T-helper 1 cell treated with Interleukin-12 subunit alpha and Interleukin-12 subunit beta and Interleukin-4 antibody, amounts not matched to agents 30 ng/mL and 1 ng/mL, for 36 hours (primary cell): ENCODE results near the gene LCK. TPM values are rescaled to one million over a fixed set of nuclear protein-coding genes. Genes with fewer than 3 reads are reported as not detected.
"Not testable (repeated sequence)": the region's sequence is repeated elsewhere in the genome, so short reads cannot be mapped to it uniquely, and the experiment has no call there.

Experiments
- intact Hi-C: fragments of 100-400 bp; cut with micrococcal nuclease; formaldehyde crosslinking; loops from one replicate; pipeline ENCODE4 v1.15.1; 2024
- total RNA-seq: library from RNA; stranded (reverse); gene quantifications from 2 replicates; pipeline ENCODE4 v1.2.3, GENCODE V29; 2022

LCK gene
- total RNA-seq, 1 donor from 2014 or later: 425 TPM

- intact Hi-C loops: loop anchor here (1.0 to 2.0 kb wide), 2 partner anchors 17 to 18 kb away; no protein-coding TSS in a partner anchor
Measured at GRCh38 chr1:32272557-32273390, 21.7 kb downstream of the LCK start.

- intact Hi-C loops: loop anchor here (1.0 to 2.0 kb wide), 2 partner anchors 17 to 18 kb away; no protein-coding TSS in a partner anchor
Measured at GRCh38 chr1:32273391-32274208, 22.5 kb downstream of the LCK start.

- intact Hi-C loops: no loop called here
Measured at GRCh38 chr1:32274646-32275340, 23.7 kb downstream of the LCK start.

GRCh38 chr1:32275424-32275823, 24.4 kb downstream of the LCK start:
- intact Hi-C loops: no loop called here

- intact Hi-C loops: no loop called here
Measured at GRCh38 chr1:32276032-32276782, 25.1 kb downstream of the LCK start.

- intact Hi-C loops: not testable (repeated sequence)
Measured at GRCh38 chr1:32284777-32285176, 33.7 kb downstream of the LCK start.

GRCh38 chr1:32285658-32286057, 34.6 kb downstream of the LCK start:
- intact Hi-C loops: no loop called here

GRCh38 chr1:32286763-32287162, 35.7 kb downstream of the LCK start:
- intact Hi-C loops: no loop called here

GRCh38 chr1:32289256-32289655, 38.2 kb downstream of the LCK start:
- intact Hi-C loops: no loop called here

GRCh38 chr1:32291145-32291707, 40.2 kb downstream of the LCK start:
- intact Hi-C loops: loop anchor here (1.0 to 5.0 kb wide), 6 partner anchors 18 to 274 kb away; partner anchors contain the start of genes EIF3I, MARCKSL1 and TMEM234

- intact Hi-C loops: loop anchor here (1.0 to 5.0 kb wide), 14 partner anchors 19 to 647 kb away; partner anchors contain the start of genes BSDC1, EIF3I, MARCKSL1 and TMEM234
Measured at GRCh38 chr1:32291708-32292538, 40.9 kb downstream of the LCK start, which contains the start of gene HDAC1. Gene HDAC1 (plus strand): TSS chr1:32292083. CDS start chr1:32292170, 87 bp downstream.

GRCh38 chr1:32298211-32298610, 47.1 kb downstream of the LCK start:
- intact Hi-C loops: not testable (repeated sequence)

GRCh38 chr1:32299327-32299726, 48.3 kb downstream of the LCK start:
- intact Hi-C loops: no loop called here

GRCh38 chr1:32303358-32303757, 52.3 kb downstream of the LCK start:
- intact Hi-C loops: no loop called here

GRCh38 chr1:32303997-32304622, 53.0 kb downstream of the LCK start:
- intact Hi-C loops: no loop called here

- intact Hi-C loops: no loop called here
Measured at GRCh38 chr1:32305310-32305709, 54.2 kb downstream of the LCK start.

GRCh38 chr1:32307324-32307723, 56.3 kb downstream of the LCK start:
- intact Hi-C loops: no loop called here

- intact Hi-C loops: no loop called here
Measured at GRCh38 chr1:32309960-32310359, 58.9 kb downstream of the LCK start.
